ENCODE results near the gene G0S2. TPM values are rescaled to one million over a fixed set of nuclear protein-coding genes. Genes with fewer than 3 reads are reported as not detected.

The G0S2 gene
- total RNA-seq, 4 donors from 2014 or later, result 60.8 to 1,224 (median 333) TPM

- H3K27me3 ChIP-seq, result no peaks in the 10 kb centered on the region
- peak; percentile 44 to 81 for DNase-seq (ENCODE audit: low spot score in 2 of 2)
- no peaks in the 10 kb centered on the region for H3K9me3 ChIP-seq
- H3K36me3 ChIP-seq, result no peaks in the 10 kb centered on the region
- H3K27ac ChIP-seq, result no peak overlapping the region
- H3K4me1 ChIP-seq, result peaks cover 0 to 22% (median 2%) of the 10 kb centered on the region in 4 donors
- peak; percentile 85 to 98 (median 90) for TF ChIP-seq CTCF (IDR thresholded peaks at IDR 0.05)
- no peak for TF ChIP-seq POLR2A (IDR thresholded peaks at IDR 0.05)
- TF ChIP-seq EP300 (IDR thresholded peaks at IDR 0.05), result no peak
- WGBS, 2 donors, result 42 to 64% methylated on average over 10 to 11 of the region's 16 CpGs
- no peak overlapping the region for H3K4me3 ChIP-seq
Observed at GRCh38 chr1:209627732-209628196, 47.4 kb upstream of the G0S2 start.

- H3K36me3 ChIP-seq, result no peaks in the 10 kb centered on the region
- no peaks in the 10 kb centered on the region for H3K9me3 ChIP-seq
- DNase-seq (ENCODE audit: low spot score in 2 of 2), result no peak
- 88 to 90% methylated on average over 7 of the region's 7 CpGs for WGBS, 2 donors
- no peaks in the 10 kb centered on the region for H3K27me3 ChIP-seq
- H3K4me1 ChIP-seq, result peaks cover 0 to 22% (median 2%) of the 10 kb centered on the region in 4 donors
- no peak overlapping the region for H3K4me3 ChIP-seq
- H3K27ac ChIP-seq, result no peak overlapping the region
- TF ChIP-seq CTCF (IDR thresholded peaks at IDR 0.05), result no peak
- no peak for TF ChIP-seq EP300 (IDR thresholded peaks at IDR 0.05)
- no peak for TF ChIP-seq POLR2A (IDR thresholded peaks at IDR 0.05)
Observed at GRCh38 chr1:209628618-209629299, 46.5 kb upstream of the G0S2 start.

GRCh38 chr1:209629621-209630382, 45.4 kb upstream of the G0S2 start:
- Histone ChIP-seq H3K9me3 (no peaks in the 10 kb centered on the region), H3K36me3 (no peaks in the 10 kb centered on the region), H3K27ac (no peak overlapping the region), H3K4me1 (peaks cover 0 to 22% (median 2%) of the 10 kb centered on the region in 4 donors), H3K27me3 (no peaks in the 10 kb centered on the region), H3K4me3 (no peak overlapping the region)
- DNase-seq (ENCODE audit: low spot score in 2 of 2), result no peak
- TF ChIP-seq CTCF (IDR thresholded peaks at IDR 0.05) (no peak), POLR2A (IDR thresholded peaks at IDR 0.05) (no peak), EP300 (IDR thresholded peaks at IDR 0.05) (no peak)
- WGBS, 2 donors, result 90 to 92% methylated on average over 11 of the region's 11 CpGs

- H3K4me1 ChIP-seq, result peaks cover 0 to 22% (median 2%) of the 10 kb centered on the region in 4 donors
- H3K27ac ChIP-seq, result no peak overlapping the region
- no peaks in the 10 kb centered on the region for H3K9me3 ChIP-seq
- no peak overlapping the region for H3K4me3 ChIP-seq
- no peaks in the 10 kb centered on the region for H3K36me3 ChIP-seq
- WGBS, 2 donors, result 71 to 77% methylated on average over 17 of the region's 17 CpGs
- H3K27me3 ChIP-seq, result no peaks in the 10 kb centered on the region
- no peak for DNase-seq (ENCODE audit: low spot score in 2 of 2)
- no peak for TF ChIP-seq POLR2A (IDR thresholded peaks at IDR 0.05)
- no peak for TF ChIP-seq EP300 (IDR thresholded peaks at IDR 0.05)
- no peak for TF ChIP-seq CTCF (IDR thresholded peaks at IDR 0.05)
Observed at GRCh38 chr1:209630383-209631225, 44.6 kb upstream of the G0S2 start.
